ENCODE data around the gene FARSB.

The FARSB gene

DNA sequence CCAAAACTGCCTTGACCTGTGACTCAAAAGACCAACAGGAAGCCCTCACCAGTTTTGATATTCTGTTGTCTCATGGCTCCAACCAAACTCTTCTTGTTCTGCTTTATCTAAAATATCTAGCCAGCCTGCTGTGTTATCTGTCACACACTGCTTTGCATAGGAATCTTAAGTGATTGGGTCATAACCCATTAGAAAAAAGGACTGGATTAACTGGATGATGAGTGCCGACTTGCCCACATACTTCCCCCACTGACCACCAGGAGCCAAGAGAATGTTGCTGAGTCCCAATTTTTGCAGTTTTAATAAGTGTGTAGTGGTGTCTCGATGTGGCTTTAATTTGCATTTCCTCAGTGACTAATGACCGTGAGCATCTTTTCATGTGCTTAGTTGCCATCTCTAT is 22.1 kb upstream of the FARSB start:
- TF ChIP-seq, protein P1, sequence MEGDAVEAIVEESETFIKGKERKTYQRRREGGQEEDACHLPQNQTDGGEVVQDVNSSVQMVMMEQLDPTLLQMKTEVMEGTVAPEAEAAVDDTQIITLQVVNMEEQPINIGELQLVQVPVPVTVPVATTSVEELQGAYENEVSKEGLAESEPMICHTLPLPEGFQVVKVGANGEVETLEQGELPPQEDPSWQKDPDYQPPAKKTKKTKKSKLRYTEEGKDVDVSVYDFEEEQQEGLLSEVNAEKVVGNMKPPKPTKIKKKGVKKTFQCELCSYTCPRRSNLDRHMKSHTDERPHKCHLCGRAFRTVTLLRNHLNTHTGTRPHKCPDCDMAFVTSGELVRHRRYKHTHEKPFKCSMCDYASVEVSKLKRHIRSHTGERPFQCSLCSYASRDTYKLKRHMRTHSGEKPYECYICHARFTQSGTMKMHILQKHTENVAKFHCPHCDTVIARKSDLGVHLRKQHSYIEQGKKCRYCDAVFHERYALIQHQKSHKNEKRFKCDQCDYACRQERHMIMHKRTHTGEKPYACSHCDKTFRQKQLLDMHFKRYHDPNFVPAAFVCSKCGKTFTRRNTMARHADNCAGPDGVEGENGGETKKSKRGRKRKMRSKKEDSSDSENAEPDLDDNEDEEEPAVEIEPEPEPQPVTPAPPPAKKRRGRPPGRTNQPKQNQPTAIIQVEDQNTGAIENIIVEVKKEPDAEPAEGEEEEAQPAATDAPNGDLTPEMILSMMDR (IDR thresholded peaks at IDR 0.05; ENCODE audit: low read depth, low read length), result peak; percentile 14
- DNase-seq (ENCODE audit: low read depth in 2 of 2), result no peak
- no peak overlapping the region for H3K4me3 ChIP-seq (replicated peaks in 1 of 2; ENCODE audit: low read depth in 2 of 2, low read length in 2 of 2)

DNA sequence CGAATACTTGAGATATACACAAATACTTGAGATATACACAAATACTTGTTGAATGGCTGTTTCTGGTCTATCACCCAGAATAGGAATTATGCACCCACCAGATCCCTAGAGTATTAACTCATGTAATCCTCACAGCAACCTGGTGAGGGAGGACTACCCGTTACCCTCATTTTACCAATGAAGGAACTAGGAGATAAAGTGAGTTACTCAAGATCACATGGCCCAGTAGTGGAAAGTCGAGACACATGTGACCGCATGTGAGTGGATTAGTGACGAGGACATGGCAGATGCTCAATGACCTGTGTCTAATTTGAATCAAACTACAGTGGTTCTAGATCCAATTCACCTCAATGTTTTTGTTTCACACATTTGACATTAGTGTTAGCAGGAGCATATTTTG is 18.0 kb upstream of the FARSB start:
- DNase-seq (ENCODE audit: low read depth in 2 of 2), result no peak
- no peak overlapping the region for H3K4me3 ChIP-seq (replicated peaks in 1 of 2; ENCODE audit: low read depth in 2 of 2, low read length in 2 of 2)
- TF ChIP-seq, protein P1 (IDR thresholded peaks at IDR 0.05; ENCODE audit: low read depth, low read length), result no peak

DNA sequence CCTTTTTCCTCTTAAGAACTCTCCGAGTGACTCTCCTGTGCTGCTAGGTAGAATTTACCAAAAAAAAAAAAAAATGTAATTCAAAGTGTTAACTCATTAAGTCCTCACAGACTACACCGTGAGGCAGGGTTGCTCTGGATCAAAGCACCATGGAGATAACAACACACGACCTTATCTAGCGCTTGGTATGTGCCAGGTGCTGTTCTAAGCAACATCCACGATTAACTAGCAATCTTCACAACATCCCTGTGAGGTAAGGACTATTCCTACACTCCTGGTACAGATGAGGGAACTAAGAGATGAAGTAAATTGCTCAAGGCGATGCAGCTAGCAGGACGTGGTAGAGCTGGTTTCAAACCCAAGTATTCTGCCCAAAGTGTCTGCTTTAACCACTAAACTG is 17.4 kb upstream of the FARSB start:
- H3K4me3 ChIP-seq (replicated peaks in 1 of 2; ENCODE audit: low read depth in 2 of 2, low read length in 2 of 2), result no peak overlapping the region
- TF ChIP-seq, protein P1 (IDR thresholded peaks at IDR 0.05; ENCODE audit: low read depth, low read length), result no peak
- no peak for DNase-seq (ENCODE audit: low read depth in 2 of 2)

DNA sequence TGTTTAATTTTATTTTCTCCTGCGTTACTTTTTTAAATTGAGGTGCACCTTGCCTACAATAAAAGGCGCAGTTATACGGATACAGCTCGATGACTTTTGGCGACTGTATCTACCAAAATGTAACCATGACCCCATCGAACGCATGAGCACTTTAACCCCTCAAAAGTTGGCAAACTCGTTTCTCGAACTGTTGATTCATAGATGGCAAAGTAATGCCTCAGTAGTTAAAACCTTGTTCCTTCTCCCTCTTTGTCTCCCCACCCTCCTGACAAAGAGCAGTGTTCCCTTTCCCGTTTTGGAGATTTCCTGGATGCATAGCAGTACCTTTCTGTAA is 16.1 kb upstream of the FARSB start:
- TF ChIP-seq, protein P1 (IDR thresholded peaks at IDR 0.05; ENCODE audit: low read depth, low read length), result no peak
- H3K4me3 ChIP-seq (replicated peaks in 1 of 2; ENCODE audit: low read depth in 2 of 2, low read length in 2 of 2), result peak overlapping the region; percentile 35 to 49
- no peak for DNase-seq (ENCODE audit: low read depth in 2 of 2)

DNA sequence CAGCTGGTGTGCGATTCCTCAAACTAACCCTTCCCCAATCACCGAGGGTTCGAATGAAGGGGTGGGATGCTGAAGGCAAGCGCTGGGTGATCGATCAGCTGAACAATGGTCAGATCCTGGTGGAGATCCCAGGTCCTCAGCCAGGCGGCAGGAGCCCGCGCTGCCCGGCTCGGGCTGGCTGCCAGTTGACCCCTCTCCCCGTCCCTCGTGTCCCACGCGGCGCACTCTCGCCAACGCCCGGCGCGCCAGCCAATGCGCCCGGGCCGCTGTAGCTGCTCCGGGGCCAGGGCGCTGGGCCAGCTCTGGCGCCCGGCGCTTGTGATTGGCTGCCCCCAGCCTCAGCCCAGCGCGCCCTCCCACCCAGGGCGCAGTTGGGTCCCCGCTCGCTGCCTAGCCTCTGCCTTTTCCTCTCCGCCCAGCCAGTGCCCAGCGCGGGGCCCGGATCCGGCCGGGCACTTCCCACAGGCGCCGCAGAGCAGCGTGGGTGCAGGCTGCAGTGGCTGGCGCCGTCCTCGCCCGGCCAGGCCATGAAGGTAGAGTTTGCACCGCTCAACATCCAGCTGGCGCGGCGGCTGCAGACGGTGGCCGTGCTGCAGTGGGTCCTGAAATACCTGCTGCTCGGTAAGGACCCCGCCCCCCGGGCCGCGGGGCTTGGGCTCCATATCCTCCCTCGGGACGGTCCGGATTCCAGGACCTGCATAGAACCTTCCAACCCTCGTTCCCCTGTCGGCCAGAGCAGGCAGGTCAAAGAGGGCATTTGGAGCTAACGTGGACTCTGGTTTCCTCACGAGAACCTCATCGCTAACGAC is 15.6 kb upstream of the FARSB start, which contains the start of gene MOGAT1:
Gene MOGAT1 (plus strand): TSS at position 400 of the 809 bp plus-strand sequence. CDS start 128 bp downstream, at position 528.
- H3K4me3 ChIP-seq (replicated peaks in 1 of 2; ENCODE audit: low read depth in 2 of 2, low read length in 2 of 2), result peak within 1 kb of the TSS; percentile 35 to 49
- DNase-seq (ENCODE audit: low read depth in 2 of 2), result peak in 1 of 2 donors; percentile 20
- TF ChIP-seq, protein P1 (IDR thresholded peaks at IDR 0.05; ENCODE audit: low read depth, low read length), result no peak

DNA sequence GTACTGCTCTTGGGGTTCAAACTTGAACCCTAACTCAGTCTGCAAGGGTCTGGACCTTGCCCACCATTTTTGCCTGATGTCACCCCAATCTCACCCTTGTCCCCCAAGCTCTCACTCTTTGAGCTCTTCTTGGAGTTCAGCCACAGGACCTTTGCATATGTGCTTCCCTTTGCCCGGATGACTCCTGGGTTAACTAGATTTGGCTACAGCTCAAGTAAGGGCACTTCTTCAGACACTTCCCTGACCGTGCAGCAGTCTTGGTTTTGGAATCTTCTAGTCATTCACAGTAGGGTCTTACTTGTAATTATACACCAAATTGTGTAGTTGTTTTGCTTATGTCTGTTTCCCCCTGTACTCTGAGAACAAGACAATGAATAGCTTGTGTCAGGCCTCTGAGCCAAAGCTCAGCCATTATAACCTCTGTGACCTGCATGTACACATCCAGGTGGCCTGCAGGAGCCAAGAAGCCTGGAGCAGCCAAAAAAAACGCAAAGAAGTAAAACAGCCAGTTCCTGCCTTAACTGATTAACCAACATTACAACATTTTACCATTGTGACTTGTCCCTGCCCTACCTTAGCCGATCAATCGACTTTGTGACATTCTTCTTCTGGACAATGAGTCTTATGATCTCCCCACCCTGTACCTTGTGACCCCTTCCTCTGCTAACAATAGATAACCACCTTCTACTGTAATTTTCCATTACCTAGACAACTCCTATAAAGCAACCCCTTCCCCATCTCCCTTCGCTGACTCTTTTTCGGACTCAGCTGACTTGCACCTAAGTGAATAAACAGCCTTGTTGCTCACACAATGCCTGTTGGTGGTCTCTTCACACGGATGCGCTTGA is 14.5 kb upstream of the FARSB start:
- TF ChIP-seq, protein P1 (IDR thresholded peaks at IDR 0.05; ENCODE audit: low read depth, low read length), result no peak
- no peak for DNase-seq (ENCODE audit: low read depth in 2 of 2)
- H3K4me3 ChIP-seq (replicated peaks in 1 of 2; ENCODE audit: low read depth in 2 of 2, low read length in 2 of 2), result no peak overlapping the region
